K562 (cell line): ENCODE results near the gene SLC1A5. TPM values are rescaled to one million over a fixed set of nuclear protein-coding genes. Genes with fewer than 3 reads are reported as not detected.

Experiments
- ARID2 ChIP-seq: fragments of 450-650 bp; IDR thresholded peaks from 2 replicates; pipeline ENCODE4 v1.6.1; 2017; ENCODE audit warnings: antibody characterized with exemption, mild to moderate bottlenecking
- ATF3 ChIP-seq, 2 experiments: fragments of 450-650 bp in 1 of 2; sonication (generic) in 1 of 2; formaldehyde crosslinking in 1 of 2; IDR thresholded peaks in 1 of 2; conservative IDR thresholded peaks in 1 of 2; 2 replicates each; pipeline versions ENCODE4 v1.6.1 to v1.8.1; 2016 to 2023; ENCODE audit warnings: mild to moderate bottlenecking in 2 of 2, moderate library complexity in 2 of 2, inconsistent platforms in 1 of 2, missing genetic modification reagents in 1 of 2
- CEBPG ChIP-seq, 3 experiments: fragments of 200-800 bp in 1 of 3; sonication (Bioruptor generic) in 1 of 3; sonication (generic) in 1 of 3; formaldehyde crosslinking in 1 of 3; IDR thresholded peaks in 2 of 3; conservative IDR thresholded peaks in 1 of 3; 2 replicates each; pipeline versions ENCODE4 v1.6.1 to v1.8.0; 2016 to 2022; ENCODE audit warnings: missing compliant biosample characterization in 2 of 3, missing genetic modification characterization in 2 of 3, mild to moderate bottlenecking in 1 of 3, missing genetic modification reagents in 1 of 3
- CREBBP ChIP-seq: IDR thresholded peaks from one replicate; pipeline ENCODE4 v1.6.1; 2012; ENCODE audit warnings: low read depth, mild to moderate bottlenecking, control low read depth, inconsistent platforms, low read length
- DEAF1 ChIP-seq: fragments of 450-650 bp; formaldehyde crosslinking; IDR thresholded peaks from 2 replicates; pipeline ENCODE4 v1.4.0; 2020; ENCODE audit warnings: mild to moderate bottlenecking, moderate library complexity
- HBP1 ChIP-seq: fragments of 450-650 bp; formaldehyde crosslinking; IDR thresholded peaks from 2 replicates; pipeline ENCODE4 v1.4.0; 2022; ENCODE audit warnings: missing genetic modification characterization
- HDAC1 ChIP-seq, 2 experiments: fragments of 450-650 bp; IDR thresholded peaks; 2 replicates each; pipeline ENCODE4 v1.6.1; 2016 to 2017; ENCODE audit warnings: inconsistent platforms in 1 of 2, mild to moderate bottlenecking in 1 of 2, moderate library complexity in 1 of 2
- HDAC8 ChIP-seq: fragments of 450-650 bp; IDR thresholded peaks from 2 replicates; pipeline ENCODE4 v1.6.1; 2016; ENCODE audit warnings: mild to moderate bottlenecking, missing genetic modification characterization, moderate library complexity, missing compliant biosample characterization
- HEY1 ChIP-seq: fragments of 250-450 bp; sonication (Bioruptor Pico); IDR thresholded peaks from 2 replicates; pipeline ENCODE4 v1.5.0; 2020; ENCODE audit warnings: mild to moderate bottlenecking, moderate library complexity, borderline replicate concordance
- PHTF2 ChIP-seq: fragments of 250-450 bp; sonication (Bioruptor Pico); IDR thresholded peaks from 2 replicates; pipeline ENCODE4 v1.5.0; 2021; ENCODE audit warnings: mild to moderate bottlenecking
- POLR2H ChIP-seq: IDR thresholded peaks from 2 replicates; pipeline ENCODE4 v1.6.1; 2016; ENCODE audit warnings: missing genetic modification characterization, low read depth, mild to moderate bottlenecking, control low read depth, missing compliant biosample characterization, moderate library complexity
- PYGO2 ChIP-seq: fragments of 450-650 bp; IDR thresholded peaks from 2 replicates; pipeline ENCODE4 v1.6.1; 2016; ENCODE audit warnings: mild to moderate bottlenecking, missing genetic modification characterization, moderate library complexity, missing compliant biosample characterization
- RAD21 ChIP-seq, 2 experiments: fragments of 250-450 bp in 1 of 2; fragments of 450-650 bp in 1 of 2; sonication (Bioruptor Pico) in 1 of 2; formaldehyde crosslinking in 1 of 2; IDR thresholded peaks in 1 of 2; conservative IDR thresholded peaks in 1 of 2; 2 replicates each; pipeline versions ENCODE4 v1.4.0 to v1.8.0; 2020 to 2022; ENCODE audit warnings: mild to moderate bottlenecking in 2 of 2, moderate library complexity in 1 of 2
- RBM15 ChIP-seq: fragments of 200-400 bp; formaldehyde crosslinking; IDR thresholded peaks from 2 replicates; pipeline ENCODE4 v1.6.1; 2018; ENCODE audit warnings: mild to moderate bottlenecking, low read length, moderate library complexity; ENCODE audit not compliant: insufficient read depth
- RBM34 ChIP-seq: fragments of 200-400 bp; formaldehyde crosslinking; IDR thresholded peaks from 2 replicates; pipeline ENCODE4 v1.6.1; 2018; ENCODE audit warnings: low read length, borderline replicate concordance; ENCODE audit not compliant: insufficient read depth
- RNF219 ChIP-seq: fragments of 250-450 bp; sonication (Bioruptor Pico); IDR thresholded peaks from 2 replicates; pipeline ENCODE4 v1.5.0; 2022; ENCODE audit warnings: mild to moderate bottlenecking
- SIN3B ChIP-seq: fragments of 450-650 bp; IDR thresholded peaks from 2 replicates; pipeline ENCODE4 v1.6.1; 2017; ENCODE audit warnings: low read depth, mild to moderate bottlenecking, moderate library complexity
- TAF15 ChIP-seq: fragments of 200-400 bp; formaldehyde crosslinking; IDR thresholded peaks from 2 replicates; pipeline ENCODE4 v1.6.1; 2017; ENCODE audit warnings: mild to moderate bottlenecking, low read depth, low read length, moderate library complexity
- polyA plus RNA-seq, 8 experiments: library from polyadenylated mRNA; depleted of rRNA in 4 of 8; stranded (reverse) in 5 of 8; unstranded in 3 of 8; fragments of >200 nt; fragmentation: Nextera tagmentation in 2 of 8; fragmentation: Illumina TruSeq in 1 of 8; extraction: Ambion mirVana in 2 of 8; extraction: Trizol in 1 of 8; gene quantifications; 2 replicates each; pipeline versions ENCODE4 v1.2.1 to v1.2.3, GENCODE V29; 2011 to 2014; ENCODE audit warnings: inconsistent platforms in 1 of 8, missing spikeins in 1 of 8
- total RNA-seq, 7 experiments: library from RNA; depleted of rRNA in 6 of 7; stranded (reverse); fragments of >200 nt in 6 of 7; fragmentation: Illumina TruSeq in 2 of 7; extraction: Trizol in 2 of 7; gene quantifications; 2 replicates each; pipeline versions ENCODE4 v1.2.1 to v1.2.3, GENCODE V29; 2011 to 2021; ENCODE audit warnings: low replicate concordance in 1 of 7

Gene SLC1A5
- total and polyA plus RNA-seq, 9 of the 15 experiments (the other 6 are each of a cell fraction or from before 2014, with no cell fraction given), result 31.2 to 417 (median 134) TPM

GRCh38 chr19:46824890-46825730, 36.7 kb upstream of the SLC1A5 start (continued):
- TF ChIP-seq ATF3 (IDR thresholded peaks at IDR 0.05) (peak; percentile 85), ATF3 (CRISPR knock-in tag; conservative IDR thresholded peaks at IDR 0.05) (no peak), RBM34 (no peak), HDAC1 (IDR thresholded peaks at IDR 0.05) (no peak), CEBPG (CRISPR knock-in tag; IDR thresholded peaks at IDR 0.05) (peak; percentile 77), CEBPG (tag; conservative IDR thresholded peaks at IDR 0.05 in 1 of 2, IDR thresholded peaks at IDR 0.05 in 1 of 2) (peak; percentile 46 to 60; a peak in 2 of 4 replicates), POLR2H (no peak), CREBBP (no peak), DEAF1 (no peak), HDAC8 (tag) (no peak), ARID2 (no peak), TAF15 (no peak), RBM15 (no peak), HBP1 (no peak), HEY1 (no peak), PYGO2 (no peak), PHTF2 (CRISPR knock-in tag) (no peak), RNF219 (no peak), RAD21 (CRISPR knock-in tag; conservative IDR thresholded peaks at IDR 0.05 in 1 of 2, IDR thresholded peaks at IDR 0.05 in 1 of 2) (peak in 1 of 2 experiments; percentile 49; a peak in 2 of 4 replicates), SIN3B (no peak)
